PC-3 (cell line): Measurements from ENCODE around the gene CZIB. TPM values are rescaled to one million over a fixed set of nuclear protein-coding genes. Genes with fewer than 3 reads are reported as not detected.
"Not testable (repeated sequence)": the region's sequence is repeated elsewhere in the genome, so short reads cannot be mapped to it uniquely, and the experiment has no call there.

Experiments
- ATAC-seq: fragments of 200-7000 bp; cut with Tn5 transposase; 2 replicates; pipeline ENCODE4 v1.9.1; 2020; ENCODE audit warnings: mild to moderate bottlenecking, moderate library complexity
- BruUV-seq: library from RNA; stranded (reverse); fragments of 400-500 nt; replicated peaks from 2 replicates; lab custom pipeline; 2021; lab: Mats Ljungman, UMichigan
- CTCF ChIA-PET: fragments of 300-600 bp; sonication (Branson Sonifier 250); formaldehyde crosslinking; loops from one replicate; lab custom pipeline; 2022; ENCODE audit warnings: antibody characterized with exemption; lab: Charles Lee
- POLR2A ChIA-PET: fragments of 300-600 bp; sonication (Branson Sonifier 250); formaldehyde crosslinking; loops from one replicate; lab custom pipeline; 2022; ENCODE audit warnings: antibody characterized with exemption; ENCODE audit not compliant: unreplicated experiment; lab: Charles Lee
- DNase-seq: peaks from one replicate; pipeline ENCODE4 v3.0.0-alpha.2; 2015
- H2AFZ ChIP-seq: fragments of 300-600 bp; sonication (generic); 2 replicates; pipeline ENCODE4 v1.6.0; 2016; ENCODE audit warnings: antibody characterized with exemption, low read length
- H3F3A ChIP-seq: fragments of 300-600 bp; sonication (generic); one replicate; pipeline ENCODE4 v1.6.0; 2017; ENCODE audit warnings: antibody characterized with exemption, low read length, control low read depth, mild to moderate bottlenecking; ENCODE audit not compliant: unreplicated experiment
- H3K27ac ChIP-seq: fragments of 300-600 bp; sonication (generic); 2 replicates; pipeline ENCODE4 v1.5.1; 2016; ENCODE audit warnings: mild to moderate bottlenecking, low read length
- H3K27me3 ChIP-seq: fragments of 300-600 bp; sonication (generic); 2 replicates; pipeline ENCODE4 v1.6.1; 2016; ENCODE audit warnings: low read length, mixed read lengths
- H3K36me3 ChIP-seq: fragments of 300-600 bp; sonication (generic); 2 replicates; pipeline ENCODE4 v1.6.1; 2016; ENCODE audit warnings: low read depth, mixed run types, low read length, mixed read lengths
- H3K4me1 ChIP-seq: fragments of 300-600 bp; sonication (generic); 2 replicates; pipeline ENCODE4 v1.5.1; 2016; ENCODE audit warnings: low read length; ENCODE audit not compliant: insufficient read depth
- H3K4me2 ChIP-seq: fragments of 300-600 bp; sonication (generic); 2 replicates; pipeline ENCODE4 v1.6.0; 2016; ENCODE audit warnings: low read length
- H3K4me3 ChIP-seq: fragments of 300-600 bp; sonication (generic); 2 replicates; pipeline ENCODE4 v1.5.1; 2016; ENCODE audit warnings: mild to moderate bottlenecking, low read length, mixed read lengths
- H3K79me2 ChIP-seq: fragments of 300-600 bp; sonication (generic); 2 replicates; pipeline ENCODE4 v1.6.1; 2017; ENCODE audit warnings: low read length, mixed read lengths
- H3K9ac ChIP-seq: fragments of 300-600 bp; sonication (generic); 2 replicates; pipeline ENCODE4 v1.6.0; 2016; ENCODE audit warnings: mild to moderate bottlenecking, low read length
- H3K9me2 ChIP-seq: fragments of 300-600 bp; sonication (generic); replicated peaks from 2 replicates; pipeline ENCODE4 v1.6.1; 2016; ENCODE audit warnings: mixed run types, low read length, mixed read lengths
- H3K9me3 ChIP-seq: fragments of 300-600 bp; sonication (generic); 2 replicates; pipeline ENCODE4 v1.6.1; 2016; ENCODE audit warnings: low read length, mixed read lengths
- H4K20me1 ChIP-seq: fragments of 300-600 bp; sonication (generic); 2 replicates; pipeline ENCODE4 v1.6.1; 2016; ENCODE audit warnings: low read length, mixed read lengths
- CTCF ChIP-seq: fragments of 300-600 bp; sonication (generic); conservative IDR thresholded peaks from 2 replicates; pipeline ENCODE4 v1.5.1; 2017; ENCODE audit warnings: antibody characterized with exemption, low read depth, mild to moderate bottlenecking, low read length
- EZH2 ChIP-seq: fragments of 300-600 bp; sonication (generic); IDR thresholded peaks from one replicate; pipeline ENCODE4 v1.6.1; 2017; ENCODE audit warnings: antibody characterized with exemption, mild to moderate bottlenecking, low read length; ENCODE audit not compliant: unreplicated experiment
- EZH2phosphoT487 ChIP-seq: fragments of 300-600 bp; sonication (generic); IDR thresholded peaks from 2 replicates; pipeline ENCODE4 v1.6.1; 2018; ENCODE audit warnings: mild to moderate bottlenecking, antibody characterized with exemption, low read length, borderline replicate concordance
- intact Hi-C: fragments of 100-400 bp; cut with micrococcal nuclease; formaldehyde crosslinking; loops from 2 replicates; pipeline ENCODE4 v1.9.0; 2023
- total RNA-seq: library from RNA; depleted of rRNA; stranded (reverse); fragments of >200 nt; gene quantifications from 2 replicates; pipeline ENCODE4 v1.2.3, GENCODE V29; 2014

CZIB gene
- total RNA-seq, 1 experiment from 2014 or later: 47.7 TPM

- TF ChIP-seq EZH2: no peak
- TF ChIP-seq CTCF: no peak
- TF ChIP-seq EZH2phosphoT487: no peak
- intact Hi-C loops: no loop called here
- Histone ChIP-seq H3K79me2 (no peaks in the 10 kb centered on the region), H3K9ac (no peak overlapping the region), H3K36me3 (peaks cover 58% of the 10 kb centered on the region), H3K4me3 (no peak overlapping the region), H3F3A (no peaks in the 10 kb centered on the region), H3K4me2 (no peak overlapping the region), H3K9me2 (no peaks in the 10 kb centered on the region), H4K20me1 (no peaks in the 10 kb centered on the region), H3K4me1 (no peaks in the 10 kb centered on the region), H3K27me3 (no peaks in the 10 kb centered on the region), H2AFZ (no peak overlapping the region), H3K9me3 (no peaks in the 10 kb centered on the region), H3K27ac (no peak overlapping the region)
- no peak for DNase-seq
- no peak for ATAC-seq
- no TSS peak for BruUV-seq
- POLR2A ChIA-PET: no interaction called here
- CTCF ChIA-PET: no interaction called here
These were observed 13.6 kb downstream of the CZIB start for GRCh38 chr1:53206735-53207379.

- H3K9me3 ChIP-seq, H2AFZ ChIP-seq, H3F3A ChIP-seq, intact Hi-C loops, H3K79me2 ChIP-seq, H3K4me2 ChIP-seq, H3K9ac ChIP-seq, H3K27me3 ChIP-seq, H3K4me1 ChIP-seq, ATAC-seq, H3K27ac ChIP-seq, POLR2A ChIA-PET, H3K4me3 ChIP-seq, BruUV-seq, CTCF ChIA-PET, H4K20me1 ChIP-seq, H3K9me2 ChIP-seq, DNase-seq: not testable (repeated sequence)
- H3K36me3 ChIP-seq: peaks cover 58% of the 10 kb centered on the region
These were observed 14.2 kb downstream of the CZIB start for GRCh38 chr1:53206083-53206685.

GRCh38 chr1:53205496-53205895 is 14.9 kb downstream of the CZIB start:
- ATAC-seq: not testable (repeated sequence)

More at GRCh38 chr1:53205496-53205895, 14.9 kb downstream of the CZIB start:
- H3K27me3 ChIP-seq, H3K4me1 ChIP-seq, H3K9me2 ChIP-seq, H3K79me2 ChIP-seq, H2AFZ ChIP-seq, H3F3A ChIP-seq, intact Hi-C loops, H3K9ac ChIP-seq, DNase-seq, H4K20me1 ChIP-seq, POLR2A ChIA-PET, CTCF ChIA-PET, BruUV-seq, H3K9me3 ChIP-seq, H3K4me3 ChIP-seq, H3K27ac ChIP-seq, H3K4me2 ChIP-seq: not testable (repeated sequence)
- peaks cover 57% of the 10 kb centered on the region for H3K36me3 ChIP-seq
